HepG2 (cell line): ENCODE measurements around the gene SLC22A5. TPM values are rescaled to one million over a fixed set of nuclear protein-coding genes. Genes with fewer than 3 reads are reported as not detected.
A peak's percentile ranks its signal among the peaks of the same experiment; 100 is the strongest.

Source experiments
- ATAC-seq: fragments of 200-7000 bp; cut with Tn5 transposase; 3 replicates; pipeline ENCODE4 v1.9.1; 2020; ENCODE audit warnings: mild to moderate bottlenecking, moderate library complexity
- BruUV-seq: library from RNA; stranded (reverse); fragments of 400-500 nt; replicated peaks from 2 replicates; lab custom pipeline; 2021; lab: Mats Ljungman, UMichigan
- CTCF ChIA-PET: fragments of 300-600 bp; formaldehyde crosslinking; extraction: SDS; loops from one replicate; lab custom pipeline; 2021; ENCODE audit warnings: low total read pairs, inconsistent platforms, low intra/inter-chr PET ratio; lab: Yijun Ruan, JAX
- POLR2A ChIA-PET: fragments of 350-600 bp; sonication (Branson Sonifier 250); formaldehyde crosslinking; loops from one replicate; lab custom pipeline; 2020; ENCODE audit warnings: antibody characterized with exemption, inconsistent platforms; lab: Yijun Ruan, JAX
- DNase-seq: peaks from one replicate; pipeline ENCODE4 v3.0.0-alpha.2; 2015; ENCODE audit warnings: low spot score
- FAIRE-seq: peaks from 3 replicates; lab custom pipeline; 2011; peaks lifted over from hg19 to GRCh38; lab: Jason Lieb, UNC
- H2AFZ ChIP-seq: one replicate; pipeline ENCODE4 v1.6.1; 2011; ENCODE audit warnings: low read length, inconsistent platforms
- H3K27ac ChIP-seq: fragments of 300-600 bp; 3 replicates; pipeline ENCODE4 v1.8.0; 2011; ENCODE audit warnings: mixed run types, mild to moderate bottlenecking, mixed read lengths, low read length, inconsistent platforms; ENCODE audit not compliant: insufficient read depth; ENCODE audit errors: extremely low read length
- H3K27me3 ChIP-seq, 2 experiments: fragments of 200-600 bp in 1 of 2; 2 replicates in 1 of 2; 3 replicates in 1 of 2; pipeline versions ENCODE4 v1.6.0 to v1.8.0; 2011; ENCODE audit warnings: low read length in 2 of 2, mild to moderate bottlenecking in 2 of 2, moderate library complexity in 2 of 2, inconsistent platforms in 1 of 2; ENCODE audit not compliant: insufficient read depth in 2 of 2, control insufficient read depth in 1 of 2
- H3K36me3 ChIP-seq, 2 experiments: fragments of 200-600 bp in 1 of 2; replicated peaks in 1 of 2; 2 replicates in 1 of 2; 3 replicates in 1 of 2; pipeline versions ENCODE4 v1.5.1 to v1.8.0; 2011; ENCODE audit warnings: low read length in 2 of 2, inconsistent platforms in 1 of 2; ENCODE audit not compliant: insufficient read depth in 2 of 2, control insufficient read depth in 1 of 2
- H3K4me1 ChIP-seq: 2 replicates; pipeline ENCODE4 v1.5.1; 2012; ENCODE audit warnings: low read length, inconsistent platforms; ENCODE audit not compliant: insufficient read depth
- H3K4me2 ChIP-seq: 2 replicates; pipeline ENCODE4 v1.6.0; 2011; ENCODE audit warnings: low read depth, low read length, inconsistent platforms
- H3K4me3 ChIP-seq, 3 experiments: fragments of 200-600 bp in 1 of 3; sonication (generic), shearing (Covaris generic) in 1 of 3; replicated peaks in 1 of 3; 2 replicates each; pipeline ENCODE4 v1.5.1; 2011 to 2016; ENCODE audit warnings: low read length in 3 of 3, inconsistent platforms in 2 of 3, low read depth in 2 of 3, mild to moderate bottlenecking in 2 of 3, control low read depth in 1 of 3, mixed read lengths in 1 of 3; ENCODE audit not compliant: insufficient read depth in 1 of 3
- H3K79me2 ChIP-seq: one replicate; pipeline ENCODE4 v1.6.1; 2011; ENCODE audit warnings: low read length, inconsistent platforms; ENCODE audit not compliant: insufficient read depth
- H3K9ac ChIP-seq: 2 replicates; pipeline ENCODE4 v1.6.0; 2011; ENCODE audit warnings: mild to moderate bottlenecking, low read depth, low read length, inconsistent platforms; ENCODE audit not compliant: insufficient read depth
- H3K9me3 ChIP-seq: 2 replicates; pipeline ENCODE4 v1.5.1; 2012; ENCODE audit warnings: mild to moderate bottlenecking, low read length
- H4K20me1 ChIP-seq: 2 replicates; pipeline ENCODE4 v1.6.0; 2011; ENCODE audit warnings: inconsistent platforms, mild to moderate bottlenecking, low read length, moderate library complexity; ENCODE audit not compliant: insufficient read depth
- CHCHD3 ChIP-seq: sonication (generic); formaldehyde crosslinking; IDR thresholded peaks from 2 replicates; pipeline ENCODE4 v1.8.0; 2022; ENCODE audit warnings: mild to moderate bottlenecking, missing genetic modification reagents, moderate library complexity
- HNF4A ChIP-seq: sonication (generic); formaldehyde crosslinking; IDR thresholded peaks from 2 replicates; pipeline ENCODE4 v1.4.0; 2020; ENCODE audit warnings: missing genetic modification reagents
- PAXIP1 ChIP-seq: sonication (generic); formaldehyde crosslinking; conservative IDR thresholded peaks from 2 replicates; pipeline ENCODE4 v1.4.0; 2020; ENCODE audit warnings: mild to moderate bottlenecking, missing genetic modification reagents, moderate library complexity
- SOX5 ChIP-seq: IDR thresholded peaks from 2 replicates; pipeline ENCODE4 v1.6.1; 2016; ENCODE audit warnings: borderline replicate concordance
- THAP7 ChIP-seq: sonication (generic); formaldehyde crosslinking; IDR thresholded peaks from 2 replicates; pipeline ENCODE4 v1.8.1; 2023; ENCODE audit warnings: mild to moderate bottlenecking, missing genetic modification reagents
- in situ Hi-C: cut with HindIII; loops from 2 replicates; pipeline ENCODE4 v1.10.0; 2017; ENCODE audit warnings: low pct_unique_long_range_greater_than_20kb; ENCODE audit not compliant: extremely low pct_ligation_motif_present
- intact Hi-C: fragments of 100-400 bp; cut with micrococcal nuclease; formaldehyde crosslinking; loops from one replicate; pipeline ENCODE4 v1.10.0; 2022; ENCODE audit not compliant: unreplicated experiment
- polyA plus RNA-seq, 8 experiments: library from polyadenylated mRNA; depleted of rRNA in 3 of 8; stranded (reverse) in 7 of 8; unstranded in 1 of 8; fragments of >200 nt; fragmentation: Illumina TruSeq in 4 of 8; extraction: Trizol in 4 of 8; gene quantifications; 2 replicates each; pipeline versions ENCODE4 v1.2.1 to v1.2.3, GENCODE V29; 2011 to 2016; ENCODE audit warnings: low read depth in 4 of 8, missing spikeins in 1 of 8, mixed read lengths in 1 of 8; ENCODE audit not compliant: insufficient read depth in 1 of 8
- total RNA-seq, 5 experiments: library from RNA; depleted of rRNA; stranded (reverse); fragments of >200 nt; fragmentation: Illumina TruSeq; extraction: Trizol; gene quantifications; 2 replicates each; pipeline ENCODE4 v1.2.3, GENCODE V29; 2016; ENCODE audit warnings: low read depth in 1 of 5

SLC22A5 gene
- total and polyA plus RNA-seq, 2 of the 13 experiments (the other 11 are each of a cell fraction or from before 2014, with no cell fraction given): 7.1 to 15.1 TPM

GRCh38 chr5:132335402-132335801 lies 34.1 kb upstream of the SLC22A5 start:
- no peak overlapping the region for H3K27ac ChIP-seq
- ChIA-PET CTCF (no interaction called here), POLR2A (no interaction called here)
- no peak overlapping the region for H2AFZ ChIP-seq
- H3K9ac ChIP-seq: no peak overlapping the region
- DNase-seq (no peak), FAIRE-seq (no peak), ATAC-seq (no peak)
- no TSS peak for BruUV-seq
- no peak overlapping the region for H3K4me3 ChIP-seq
- no peaks in the 10 kb centered on the region for H3K9me3 ChIP-seq
- H3K27me3 ChIP-seq: no peaks in the 10 kb centered on the region
- H3K4me1 ChIP-seq: peaks cover 28% of the 10 kb centered on the region
- H3K79me2 ChIP-seq: no peaks in the 10 kb centered on the region
- H4K20me1 ChIP-seq: no peaks in the 10 kb centered on the region
- H3K4me2 ChIP-seq: no peak overlapping the region
- H3K36me3 ChIP-seq: no peaks in the 10 kb centered on the region
- in situ Hi-C loops: no loop called here
- TF ChIP-seq PAXIP1 (CRISPR knock-in tag) (no peak), CHCHD3 (CRISPR knock-in tag) (no peak), SOX5 (peak; percentile 22; the same call in 1 of the 2 replicates), HNF4A (CRISPR knock-in tag) (0 out of 2 replicates have a peak, but pooled peaks have one; percentile 18), THAP7 (no peak)
- TF ChIP-seq, all 625 proteins: peak for 2
- intact Hi-C loops: no loop called here
